Endothelial cell of umbilical vein (primary cell): ENCODE data around the gene GHSR. TPM values are rescaled to one million over a fixed set of nuclear protein-coding genes. Genes with fewer than 3 reads are reported as not detected.

Source experiments
- BruUV-seq: library from RNA; stranded (reverse); fragments of 400-500 nt; replicated peaks from 2 replicates; lab custom pipeline; 2021; lab: Mats Ljungman, UMichigan
- CTCF ChIA-PET: fragments of 300-600, 350-600 bp; sonication (Branson Sonifier 250); formaldehyde crosslinking; loops from one replicate; lab custom pipeline; 2021; ENCODE audit warnings: antibody characterized with exemption, inconsistent platforms; lab: Charles Lee
- POLR2A ChIA-PET: fragments of 300-600, 350-600 bp; sonication (Branson Sonifier 250); formaldehyde crosslinking; loops from one replicate; lab custom pipeline; 2021; ENCODE audit warnings: antibody characterized with exemption, inconsistent platforms; lab: Charles Lee
- DNase-seq: peaks from one replicate; pipeline ENCODE4 v3.0.0-alpha.2; 2011; ENCODE audit warnings: low read depth, low spot score
- FAIRE-seq: peaks from 2 replicates; lab custom pipeline; 2011; peaks lifted over from hg19 to GRCh38; lab: Jason Lieb, UNC
- H2AFZ ChIP-seq: 2 replicates; pipeline ENCODE4 v1.6.0; 2012; ENCODE audit warnings: low read depth, low read length, control low read depth, inconsistent platforms
- H3K27ac ChIP-seq: 2 replicates; pipeline ENCODE4 v1.5.1; 2011; ENCODE audit warnings: low read depth, mild to moderate bottlenecking, control low read depth, low read length, moderate library complexity; ENCODE audit not compliant: insufficient read depth
- H3K27me3 ChIP-seq, 2 experiments: 2 replicates each; pipeline versions ENCODE4 v1.6.0 to v1.6.1; 2011; ENCODE audit warnings: low read length in 2 of 2, mixed read lengths in 1 of 2; ENCODE audit not compliant: control insufficient read depth in 2 of 2, insufficient read depth in 2 of 2
- H3K36me3 ChIP-seq, 2 experiments: 2 replicates in 1 of 2; 3 replicates in 1 of 2; pipeline ENCODE4 v1.5.1; 2011; ENCODE audit warnings: low read length in 2 of 2, mild to moderate bottlenecking in 1 of 2, moderate library complexity in 1 of 2; ENCODE audit not compliant: control insufficient read depth in 2 of 2, insufficient read depth in 2 of 2; ENCODE audit errors: extremely low read depth in 1 of 2
- H3K4me1 ChIP-seq: 3 replicates; pipeline ENCODE4 v1.5.1; 2011; ENCODE audit warnings: mild to moderate bottlenecking, low read length; ENCODE audit not compliant: control insufficient read depth, insufficient read depth; ENCODE audit errors: extremely low read depth
- H3K4me2 ChIP-seq: 2 replicates; pipeline ENCODE4 v1.6.1; 2011; ENCODE audit warnings: low read length, control low read depth, mixed read lengths; ENCODE audit not compliant: insufficient read depth
- H3K4me3 ChIP-seq, 3 experiments: fragments of 200-600 bp in 1 of 3; sonication (generic), shearing (Covaris generic) in 1 of 3; replicated peaks in 1 of 3; 2 replicates each; pipeline ENCODE4 v1.5.1; 2011 to 2016; ENCODE audit warnings: control low read depth in 3 of 3, low read length in 3 of 3, mild to moderate bottlenecking in 2 of 3, inconsistent platforms in 1 of 3, low read depth in 1 of 3, moderate library complexity in 1 of 3; ENCODE audit not compliant: insufficient read depth in 1 of 3
- H3K79me2 ChIP-seq: 2 replicates; pipeline ENCODE4 v1.6.0; 2012; ENCODE audit warnings: low read length, inconsistent platforms; ENCODE audit not compliant: control insufficient read depth, insufficient read depth
- H3K9ac ChIP-seq: replicated peaks from 2 replicates; pipeline ENCODE3; 2011; ENCODE audit warnings: low read length, control low read depth; ENCODE audit not compliant: insufficient read depth; ENCODE audit errors: extremely low read depth
- H3K9me1 ChIP-seq: replicated peaks from 3 replicates; pipeline ENCODE4 v1.6.0; 2011; ENCODE audit warnings: mild to moderate bottlenecking, low read length; ENCODE audit not compliant: control insufficient read depth, insufficient read depth; ENCODE audit errors: extremely low read depth
- H3K9me3 ChIP-seq: replicated peaks from 2 replicates; pipeline ENCODE4 v1.5.1; 2012; ENCODE audit warnings: low read length, inconsistent platforms; ENCODE audit not compliant: control insufficient read depth, insufficient read depth
- H4K20me1 ChIP-seq: replicated peaks from 2 replicates; pipeline ENCODE3; 2011; ENCODE audit warnings: mild to moderate bottlenecking, low read length; ENCODE audit not compliant: control insufficient read depth, insufficient read depth; ENCODE audit errors: extremely low read depth
- CTCF ChIP-seq, 2 donors: IDR thresholded peaks; 1 replicate in 1 of 2; 2 replicates in 1 of 2; pipeline ENCODE4 v1.5.1; 2011; ENCODE audit warnings: low read length in 2 of 2, mild to moderate bottlenecking in 2 of 2, moderate library complexity in 2 of 2, control low read depth in 1 of 2, inconsistent platforms in 1 of 2, low read depth in 1 of 2; ENCODE audit not compliant: insufficient read depth in 1 of 2; ENCODE audit errors: extremely low read depth in 1 of 2
- FOS ChIP-seq: IDR thresholded peaks from 2 replicates; pipeline ENCODE4 v1.6.1; 2011; ENCODE audit warnings: mild to moderate bottlenecking, low read length, moderate library complexity, borderline replicate concordance; ENCODE audit not compliant: insufficient read depth
- JUN ChIP-seq: IDR thresholded peaks from 2 replicates; pipeline ENCODE4 v1.6.1; 2011; ENCODE audit warnings: borderline replicate concordance, low read depth; ENCODE audit not compliant: insufficient read length, insufficient read depth
- POLR2A ChIP-seq: IDR thresholded peaks from 2 replicates; pipeline ENCODE4 v1.6.1; 2012; ENCODE audit warnings: low read depth, mild to moderate bottlenecking, control low read depth, low read length
- dilution Hi-C: fragments of 300-500 bp; cut with MboI; formaldehyde crosslinking; loops from one replicate; pipeline ENCODE4 v1.15.0; 2019; ENCODE audit warnings: low sequenced_read_pairs; ENCODE audit not compliant: extremely low pct_ligation_motif_present
- intact Hi-C: fragments of 100-400 bp; cut with micrococcal nuclease; formaldehyde crosslinking; loops from one replicate; pipeline ENCODE4 v1.10.0; 2022
- polyA plus RNA-seq, 4 experiments: library from polyadenylated mRNA; depleted of rRNA in 3 of 4; stranded (reverse) in 3 of 4; unstranded in 1 of 4; fragments of >200 nt; gene quantifications; 2 replicates each; pipeline versions ENCODE4 v1.2.1 to v1.2.3, GENCODE V29; 2011 to 2012; ENCODE audit warnings: missing spikeins in 1 of 4
- total RNA-seq: library from RNA; stranded (reverse); gene quantifications from 2 replicates; pipeline ENCODE4 v1.2.3, GENCODE V29; 2021

The GHSR gene
- total and polyA plus RNA-seq, 2 donors (not counting 3 experiments of a cell fraction or from before 2014, with no cell fraction given): not detected

- ChIA-PET POLR2A (no interaction called here), CTCF (interaction anchor here (0.9 to 2.8 kb wide), 4 partner anchors 10 to 129 kb away, joined by 3 to 18 read pairs (median 5); no protein-coding TSS in a partner anchor)
- FAIRE-seq (peak; percentile 90), DNase-seq (peak; percentile 91)
- no peak overlapping the region for H3K9ac ChIP-seq
- intact Hi-C loops: loop anchor here (1.0 kb wide), 1 partner anchor 10 kb away; no protein-coding TSS in a partner anchor
- no peaks in the 10 kb centered on the region for H3K9me3 ChIP-seq
- no TSS peak for BruUV-seq
- H2AFZ ChIP-seq: peak overlapping the region; percentile 51
- H3K4me1 ChIP-seq: peaks cover 23% of the 10 kb centered on the region
- H3K36me3 ChIP-seq: no peaks in the 10 kb centered on the region
- no peaks in the 10 kb centered on the region for H3K9me1 ChIP-seq
- H3K27me3 ChIP-seq: no peaks in the 10 kb centered on the region
- dilution Hi-C loops: no loop called here
- no peak overlapping the region for H3K4me3 ChIP-seq
- H4K20me1 ChIP-seq: no peaks in the 10 kb centered on the region
- peak overlapping the region; percentile 37 for H3K4me2 ChIP-seq
- peak overlapping the region; percentile 36 for H3K27ac ChIP-seq
- no peaks in the 10 kb centered on the region for H3K79me2 ChIP-seq
- TF ChIP-seq CTCF (IDR thresholded peaks at IDR 0.05; ENCODE audit: extremely low read depth in 1 of 2, insufficient read depth in 1 of 2, low read depth in 1 of 2, low read length in 2 of 2) (no peak), FOS (peak; percentile 92), POLR2A (no peak), JUN (peak; percentile 89)
These were observed 19.0 kb upstream of the GHSR start for GRCh38 chr3:172467170-172467824.
